Measurements from ENCODE around the gene TBK1. TPM values are rescaled to one million over a fixed set of nuclear protein-coding genes. Genes with fewer than 3 reads are reported as not detected.

TBK1 gene
- total RNA-seq, 1 experiment from 2014 or later, result 15.9 TPM

- TF ChIP-seq PRDM15 (CRISPR knock-in tag; IDR thresholded peaks at IDR 0.05) (no peak), ERG (CRISPR knock-in tag; IDR thresholded peaks at IDR 0.05) (no peak), HMGXB4 (CRISPR knock-in tag; IDR thresholded peaks at IDR 0.05) (no peak)
Observed at GRCh38 chr12:64431791-64432190, 20.1 kb upstream of the TBK1 start (continued).

DNA sequence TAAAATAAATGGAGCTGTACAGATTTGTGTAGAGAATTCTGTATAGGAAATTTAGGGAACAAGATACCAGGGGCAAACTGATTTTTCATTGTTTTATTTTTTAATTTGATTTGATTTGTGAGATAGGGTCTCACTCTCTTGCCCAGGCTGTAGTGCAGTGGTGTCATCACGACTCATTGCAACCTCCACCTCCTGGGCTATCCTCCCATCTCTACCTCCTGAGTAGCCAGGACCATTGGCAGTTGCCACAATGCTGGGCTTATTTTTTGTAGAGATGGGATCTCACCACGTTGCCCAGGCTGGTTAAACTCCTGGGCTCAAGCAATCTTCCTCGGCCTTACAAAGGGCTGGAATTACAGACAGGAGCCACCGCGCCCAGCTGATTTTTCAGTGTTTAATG, 18.0 kb upstream of the TBK1 start:
- ATAC-seq (no peak), DNase-seq (ENCODE audit: low spot score) (no peak)
- no peaks in the 10 kb centered on the region for H3K4me1 Mint-ChIP-seq
- H3K27me3 Mint-ChIP-seq (ENCODE audit: low read depth), result no peaks in the 10 kb centered on the region
- peaks cover 89% of the 10 kb centered on the region for H3K36me3 Mint-ChIP-seq
- no peak overlapping the region for H3K4me3 Mint-ChIP-seq
- ChIA-PET POLR2A (no interaction called here), CTCF (no interaction called here)
- H3K9me3 Mint-ChIP-seq, result no peaks in the 10 kb centered on the region
- H3K27ac Mint-ChIP-seq, result no peak overlapping the region
- TF ChIP-seq MYBL2 (CRISPR knock-in tag; IDR thresholded peaks at IDR 0.05) (no peak), E2F5 (CRISPR knock-in tag; IDR thresholded peaks at IDR 0.05) (no peak), TP53 (CRISPR knock-in tag; IDR thresholded peaks at IDR 0.05) (no peak)

- H3K36me3 Mint-ChIP-seq, result peaks cover 74% of the 10 kb centered on the region
- ChIA-PET POLR2A (no interaction called here), CTCF (no interaction called here)
- TF ChIP-seq, protein P1, sequence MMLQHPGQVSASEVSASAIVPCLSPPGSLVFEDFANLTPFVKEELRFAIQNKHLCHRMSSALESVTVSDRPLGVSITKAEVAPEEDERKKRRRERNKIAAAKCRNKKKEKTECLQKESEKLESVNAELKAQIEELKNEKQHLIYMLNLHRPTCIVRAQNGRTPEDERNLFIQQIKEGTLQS (CRISPR knock-in tag; conservative IDR thresholded peaks at IDR 0.05), result no peak
- TF ChIP-seq, protein P2, sequence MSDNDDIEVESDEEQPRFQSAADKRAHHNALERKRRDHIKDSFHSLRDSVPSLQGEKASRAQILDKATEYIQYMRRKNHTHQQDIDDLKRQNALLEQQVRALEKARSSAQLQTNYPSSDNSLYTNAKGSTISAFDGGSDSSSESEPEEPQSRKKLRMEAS (CRISPR knock-in tag; IDR thresholded peaks at IDR 0.05), result no peak
- no peak for TF ChIP-seq ZBTB21 (CRISPR knock-in tag; IDR thresholded peaks at IDR 0.05; ENCODE audit: borderline replicate concordance)
- TF ChIP-seq ZNF416 (CRISPR knock-in tag; IDR thresholded peaks at IDR 0.05), result no peak
- TF ChIP-seq NR1H2 (CRISPR knock-in tag; IDR thresholded peaks at IDR 0.05), result no peak
- TF ChIP-seq ZNF512 (CRISPR knock-in tag; IDR thresholded peaks at IDR 0.05; ENCODE audit: borderline replicate concordance), result no peak
- no peak for TF ChIP-seq PREB (CRISPR knock-in tag; IDR thresholded peaks at IDR 0.05; ENCODE audit: borderline replicate concordance)
- no peak for TF ChIP-seq ZNF671 (CRISPR knock-in tag; IDR thresholded peaks at IDR 0.05)
- TF ChIP-seq, protein P3, sequence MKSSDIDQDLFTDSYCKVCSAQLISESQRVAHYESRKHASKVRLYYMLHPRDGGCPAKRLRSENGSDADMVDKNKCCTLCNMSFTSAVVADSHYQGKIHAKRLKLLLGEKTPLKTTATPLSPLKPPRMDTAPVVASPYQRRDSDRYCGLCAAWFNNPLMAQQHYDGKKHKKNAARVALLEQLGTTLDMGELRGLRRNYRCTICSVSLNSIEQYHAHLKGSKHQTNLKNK (CRISPR knock-in tag; IDR thresholded peaks at IDR 0.05), result no peak
- TF ChIP-seq, protein P4, sequence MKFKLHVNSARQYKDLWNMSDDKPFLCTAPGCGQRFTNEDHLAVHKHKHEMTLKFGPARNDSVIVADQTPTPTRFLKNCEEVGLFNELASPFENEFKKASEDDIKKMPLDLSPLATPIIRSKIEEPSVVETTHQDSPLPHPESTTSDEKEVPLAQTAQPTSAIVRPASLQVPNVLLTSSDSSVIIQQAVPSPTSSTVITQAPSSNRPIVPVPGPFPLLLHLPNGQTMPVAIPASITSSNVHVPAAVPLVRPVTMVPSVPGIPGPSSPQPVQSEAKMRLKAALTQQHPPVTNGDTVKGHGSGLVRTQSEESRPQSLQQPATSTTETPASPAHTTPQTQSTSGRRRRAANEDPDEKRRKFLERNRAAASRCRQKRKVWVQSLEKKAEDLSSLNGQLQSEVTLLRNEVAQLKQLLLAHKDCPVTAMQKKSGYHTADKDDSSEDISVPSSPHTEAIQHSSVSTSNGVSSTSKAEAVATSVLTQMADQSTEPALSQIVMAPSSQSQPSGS (CRISPR knock-in tag; IDR thresholded peaks at IDR 0.05; ENCODE audit: borderline replicate concordance, low read depth), result no peak
- no peak for TF ChIP-seq NFATC4 (CRISPR knock-in tag; IDR thresholded peaks at IDR 0.05)
- no peak for TF ChIP-seq PRRX2 (CRISPR knock-in tag; IDR thresholded peaks at IDR 0.05)
- no peak for TF ChIP-seq IRF2 (CRISPR knock-in tag; IDR thresholded peaks at IDR 0.05; ENCODE audit: borderline replicate concordance, low read depth)
- no peak for TF ChIP-seq ERG (CRISPR knock-in tag; IDR thresholded peaks at IDR 0.05)
- no peak for TF ChIP-seq MYBL2 (CRISPR knock-in tag; IDR thresholded peaks at IDR 0.05)
Observed at GRCh38 chr12:64440100-64440499, 11.8 kb upstream of the TBK1 start.

More at GRCh38 chr12:64440100-64440499, 11.8 kb upstream of the TBK1 start:
- ATAC-seq (no peak), DNase-seq (ENCODE audit: low spot score) (no peak)
- Mint-ChIP-seq H3K9me3 (no peaks in the 10 kb centered on the region), H3K4me1 (no peaks in the 10 kb centered on the region), H3K4me3 (no peak overlapping the region), H3K27ac (no peak overlapping the region), H3K27me3 (ENCODE audit: low read depth) (no peaks in the 10 kb centered on the region)
